Cardiac muscle cell (in vitro differentiated cells and primary cell): ENCODE data around the gene HKDC1. TPM values are rescaled to one million over a fixed set of nuclear protein-coding genes. Genes with fewer than 3 reads are reported as not detected.

Experiments used
- DNase-seq, 2 donors: peaks; one replicate each; pipeline versions ENCODE4 v3.0.0 to v3.0.0-alpha.2; 2010 to 2017; ENCODE audit warnings: low read depth in 1 of 2, low spot score in 1 of 2
- H3K27ac ChIP-seq: fragments of 200-600 bp; sonication (generic); 2 replicates; pipeline ENCODE4 v1.5.1; 2016
- H3K27me3 ChIP-seq: fragments of 200-600 bp; sonication (generic); 2 replicates; pipeline ENCODE4 v1.6.0; 2016; ENCODE audit warnings: control low read depth
- H3K36me3 ChIP-seq: fragments of 200-600 bp; sonication (generic); 2 replicates; pipeline ENCODE4 v1.5.1; 2016; ENCODE audit warnings: control low read depth
- H3K4me1 ChIP-seq: fragments of 200-600 bp; sonication (generic); 2 replicates; pipeline ENCODE4 v1.8.1; 2017; ENCODE audit warnings: low read depth, mild to moderate bottlenecking, mixed run types
- H3K4me3 ChIP-seq: fragments of 200-600 bp; sonication (generic); 2 replicates; pipeline ENCODE4 v1.5.1; 2016; ENCODE audit warnings: mild to moderate bottlenecking
- H3K9me3 ChIP-seq: fragments of 200-600 bp; sonication (generic); 2 replicates; pipeline ENCODE4 v1.5.1; 2017; ENCODE audit warnings: low read depth, mild to moderate bottlenecking, control low read depth
- polyA plus RNA-seq: library from polyadenylated mRNA; unstranded; fragments of >200 nt; fragmentation: Nextera tagmentation; extraction: Ambion mirVana; gene quantifications from 2 replicates; pipeline ENCODE4 v1.2.1, GENCODE V29; 2016
- total RNA-seq: library from RNA; depleted of rRNA; stranded (reverse); fragments of >200 nt; gene quantifications from 2 replicates; pipeline ENCODE4 v1.2.3, GENCODE V29; 2016
- TF ChIP-seq, protein P1 (sequence below): IDR thresholded peaks from 2 replicates; pipeline ENCODE4 v1.5.1; 2012; ENCODE audit warnings: low read depth, mild to moderate bottlenecking, low read length

HKDC1 gene
- total and polyA plus RNA-seq, 2 experiments from 2014 or later: not detected

DNA sequence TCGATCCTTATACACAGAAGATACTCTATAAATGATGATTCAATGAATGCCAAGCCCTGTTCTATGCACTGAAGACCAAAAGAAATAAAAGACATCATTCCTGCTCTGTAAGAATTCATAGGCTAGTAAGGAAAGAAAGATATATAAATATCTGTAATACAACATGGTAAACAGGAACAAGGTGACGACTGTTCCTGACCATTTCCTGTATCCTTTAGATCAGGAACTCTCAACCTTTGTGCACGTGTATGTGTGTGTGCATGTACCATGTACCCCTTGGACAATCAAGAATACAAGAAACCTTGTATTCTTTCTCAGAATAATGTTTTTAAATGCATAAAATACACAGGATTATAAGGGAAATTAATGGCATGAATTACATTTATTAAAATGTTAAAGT, 50.9 kb downstream of the HKDC1 start:
- DNase-seq: no peak
- no peaks in the 10 kb centered on the region for H3K9me3 ChIP-seq
- H3K4me1 ChIP-seq: no peaks in the 10 kb centered on the region
- TF ChIP-seq, protein P1, sequence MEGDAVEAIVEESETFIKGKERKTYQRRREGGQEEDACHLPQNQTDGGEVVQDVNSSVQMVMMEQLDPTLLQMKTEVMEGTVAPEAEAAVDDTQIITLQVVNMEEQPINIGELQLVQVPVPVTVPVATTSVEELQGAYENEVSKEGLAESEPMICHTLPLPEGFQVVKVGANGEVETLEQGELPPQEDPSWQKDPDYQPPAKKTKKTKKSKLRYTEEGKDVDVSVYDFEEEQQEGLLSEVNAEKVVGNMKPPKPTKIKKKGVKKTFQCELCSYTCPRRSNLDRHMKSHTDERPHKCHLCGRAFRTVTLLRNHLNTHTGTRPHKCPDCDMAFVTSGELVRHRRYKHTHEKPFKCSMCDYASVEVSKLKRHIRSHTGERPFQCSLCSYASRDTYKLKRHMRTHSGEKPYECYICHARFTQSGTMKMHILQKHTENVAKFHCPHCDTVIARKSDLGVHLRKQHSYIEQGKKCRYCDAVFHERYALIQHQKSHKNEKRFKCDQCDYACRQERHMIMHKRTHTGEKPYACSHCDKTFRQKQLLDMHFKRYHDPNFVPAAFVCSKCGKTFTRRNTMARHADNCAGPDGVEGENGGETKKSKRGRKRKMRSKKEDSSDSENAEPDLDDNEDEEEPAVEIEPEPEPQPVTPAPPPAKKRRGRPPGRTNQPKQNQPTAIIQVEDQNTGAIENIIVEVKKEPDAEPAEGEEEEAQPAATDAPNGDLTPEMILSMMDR: no peak
- no peak overlapping the region for H3K27ac ChIP-seq
- no peaks in the 10 kb centered on the region for H3K27me3 ChIP-seq
- H3K36me3 ChIP-seq: no peaks in the 10 kb centered on the region
- no peak overlapping the region for H3K4me3 ChIP-seq

GRCh38 chr10:69272624-69273023, 52.5 kb downstream of the HKDC1 start:
- H3K9me3 ChIP-seq: no peaks in the 10 kb centered on the region
- no peaks in the 10 kb centered on the region for H3K36me3 ChIP-seq
- no peaks in the 10 kb centered on the region for H3K4me1 ChIP-seq
- no peak overlapping the region for H3K27ac ChIP-seq
- peak in 1 of 2 donors; percentile 32 for DNase-seq
- no peaks in the 10 kb centered on the region for H3K27me3 ChIP-seq
- TF ChIP-seq, protein P1: no peak
- H3K4me3 ChIP-seq: no peak overlapping the region

DNA sequence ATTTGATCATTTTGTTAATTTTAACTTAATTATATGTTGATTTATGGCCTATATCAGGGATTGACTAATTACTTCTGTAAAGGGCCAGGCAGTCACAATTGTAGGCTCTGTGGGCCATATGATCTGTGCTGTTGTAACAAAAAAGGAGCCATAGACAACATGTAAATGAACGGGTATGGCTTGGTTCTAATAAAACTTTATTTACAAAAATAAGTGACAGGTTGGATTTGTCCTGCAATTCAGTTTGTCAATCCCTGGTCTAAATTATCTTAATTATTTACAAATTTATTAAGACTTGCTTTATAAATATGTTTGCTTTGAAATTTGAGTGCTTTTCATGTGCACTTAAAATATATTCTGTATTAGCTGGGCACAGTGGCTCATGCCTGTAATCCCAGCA, 55.3 kb downstream of the HKDC1 start:
- peaks cover 10% of the 10 kb centered on the region for H3K4me1 ChIP-seq
- H3K27ac ChIP-seq: no peak overlapping the region
- H3K36me3 ChIP-seq: no peaks in the 10 kb centered on the region
- DNase-seq: no peak
- H3K9me3 ChIP-seq: no peaks in the 10 kb centered on the region
- no peak overlapping the region for H3K4me3 ChIP-seq
- H3K27me3 ChIP-seq: no peaks in the 10 kb centered on the region
- TF ChIP-seq, protein P1: no peak

DNA sequence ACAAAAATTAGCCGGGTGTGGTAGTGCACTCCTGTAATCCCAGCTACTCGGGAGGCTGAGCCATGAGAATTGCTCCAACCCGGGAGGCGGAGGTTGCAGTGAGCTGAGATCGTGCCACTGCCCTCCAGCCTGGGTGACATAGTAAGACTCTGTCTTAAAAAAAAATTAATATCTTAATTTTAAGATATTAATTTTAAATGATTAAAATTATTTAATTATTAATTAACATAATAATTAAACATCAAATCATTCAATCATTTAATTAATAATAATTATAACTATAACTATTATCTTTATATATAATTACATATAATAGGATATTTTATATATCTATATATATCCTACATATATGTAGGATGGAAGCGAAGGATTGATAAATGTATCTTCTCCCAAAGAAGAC, 56.4 kb downstream of the HKDC1 start:
- TF ChIP-seq, protein P1: no peak
- H3K27ac ChIP-seq: no peak overlapping the region
- H3K4me3 ChIP-seq: no peak overlapping the region
- no peak for DNase-seq
- peaks cover 10% of the 10 kb centered on the region for H3K4me1 ChIP-seq
- no peaks in the 10 kb centered on the region for H3K9me3 ChIP-seq
- H3K27me3 ChIP-seq: no peaks in the 10 kb centered on the region
- H3K36me3 ChIP-seq: no peaks in the 10 kb centered on the region

DNA sequence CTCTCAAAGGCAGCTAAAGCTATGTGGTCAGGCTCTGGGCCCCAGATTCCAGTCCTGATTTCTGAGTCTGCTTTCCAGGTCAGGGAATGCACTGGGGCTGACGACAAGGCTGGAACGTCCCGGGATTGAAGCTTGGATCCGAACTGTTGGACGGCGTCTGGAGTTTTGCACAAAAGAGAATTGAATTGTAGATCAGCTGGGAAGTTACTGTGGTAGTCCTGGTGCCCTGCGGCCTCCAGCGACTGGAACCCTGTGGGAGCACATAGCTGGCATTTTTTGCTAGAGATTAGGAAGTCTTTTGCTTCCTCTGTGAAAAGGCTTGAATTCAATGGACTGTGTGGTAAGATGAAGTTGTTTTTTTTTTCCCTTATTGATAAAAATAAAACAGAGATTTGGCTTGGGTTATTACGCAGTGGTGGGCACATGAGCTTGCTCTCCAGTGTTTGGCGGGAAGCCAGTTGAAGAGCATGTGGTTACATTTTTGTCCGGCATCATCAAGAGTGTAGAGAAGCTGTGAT, 58.4 kb downstream of the HKDC1 start, which contains the start of gene HK1:
TSS of gene HK1 (plus strand) at position 51 of the 518 bp plus-strand sequence.
- Histone ChIP-seq H3K4me3 (no peak within 1 kb of the TSS), H3K4me1 (peaks cover 10% of the 10 kb centered on the region), H3K9me3 (no peaks in the 10 kb centered on the region), H3K27me3 (no peaks in the 10 kb centered on the region), H3K27ac (peak within 1 kb of the TSS; percentile 74), H3K36me3 (no peaks in the 10 kb centered on the region)
- peak; percentile 25 to 90 for DNase-seq
- TF ChIP-seq, protein P1: no peak
